H1 (cell line): ENCODE results near the gene ARID3B. TPM values are rescaled to one million over a fixed set of nuclear protein-coding genes. Genes with fewer than 3 reads are reported as not detected.

Experiments used
- CHD2 ChIP-seq: IDR thresholded peaks from 2 replicates; pipeline ENCODE4 v1.6.1; 2012; ENCODE audit warnings: low read length, improper control_type of control experiment
- CREB1 ChIP-seq: IDR thresholded peaks from 2 replicates; pipeline ENCODE4 v1.6.1; 2012; ENCODE audit warnings: inconsistent platforms
- CTBP2 ChIP-seq: IDR thresholded peaks from 2 replicates; pipeline ENCODE4 v1.7.0; 2011; ENCODE audit warnings: borderline replicate concordance, mild to moderate bottlenecking, moderate library complexity, mixed read lengths, low read length; ENCODE audit not compliant: insufficient read depth, insufficient read length
- EZH2 ChIP-seq: fragments of 200-600 bp; sonication (generic); IDR thresholded peaks from 2 replicates; pipeline ENCODE4 v1.7.1; 2012; ENCODE audit warnings: low read depth, mild to moderate bottlenecking, moderate library complexity, low read length, inconsistent platforms; ENCODE audit not compliant: severe bottlenecking
- FOSL1 ChIP-seq: IDR thresholded peaks from 2 replicates; pipeline ENCODE4 v1.6.1; 2011; ENCODE audit warnings: mild to moderate bottlenecking, low read depth, low read length, moderate library complexity; ENCODE audit not compliant: insufficient read depth
- JUN ChIP-seq: IDR thresholded peaks from 2 replicates; pipeline ENCODE4 v1.6.1; 2011; ENCODE audit warnings: low read depth, mild to moderate bottlenecking, improper control_type of control experiment, low read length
- JUND ChIP-seq: IDR thresholded peaks from 2 replicates; pipeline ENCODE4 v1.6.1; 2011; ENCODE audit warnings: mild to moderate bottlenecking, improper control_type of control experiment, low read length
- PHF8 ChIP-seq: fragments of 200-600 bp; sonication (generic); conservative IDR thresholded peaks from 2 replicates; pipeline ENCODE4 v1.7.1; 2012; ENCODE audit warnings: low read depth, mild to moderate bottlenecking, inconsistent platforms, low read length, moderate library complexity
- SAP30 ChIP-seq: fragments of 300-600 bp; sonication (generic); IDR thresholded peaks from 2 replicates; pipeline ENCODE4 v1.7.1; 2012; ENCODE audit warnings: low read length, moderate library complexity, mild to moderate bottlenecking, inconsistent platforms; ENCODE audit not compliant: insufficient read depth, insufficient replicate concordance
- TAF1 ChIP-seq: IDR thresholded peaks from 2 replicates; pipeline ENCODE4 v1.6.1; 2011; ENCODE audit warnings: mild to moderate bottlenecking, low read depth, low read length
- TEAD4 ChIP-seq: IDR thresholded peaks from 2 replicates; pipeline ENCODE4 v1.6.1; 2012; ENCODE audit warnings: low read depth, low read length, inconsistent platforms, mixed read lengths
- YY1 ChIP-seq: IDR thresholded peaks from 2 replicates; pipeline ENCODE4 v1.6.1; 2011; ENCODE audit warnings: low read depth, mild to moderate bottlenecking, low read length
- ZNF274 ChIP-seq: IDR thresholded peaks from 2 replicates; pipeline ENCODE4 v1.7.0; 2012; ENCODE audit warnings: low read length, borderline replicate concordance; ENCODE audit errors: extremely low read depth
- polyA plus RNA-seq, 7 experiments: library from polyadenylated mRNA; depleted of rRNA in 3 of 7; stranded (reverse) in 5 of 7; unstranded in 2 of 7; fragments of >200 nt in 5 of 7; fragments of 200-250 nt in 2 of 7; gene quantifications; 1 replicate in 5 of 7; 2 replicates in 1 of 7; 4 replicates in 1 of 7; pipeline versions ENCODE4 v1.2.1 to v1.2.3, GENCODE V29; 2011 to 2013; ENCODE audit warnings: missing spikeins in 2 of 7, mixed read lengths in 2 of 7
- total RNA-seq: library from RNA; stranded (reverse); fragmentation: NEBNext Ultra II Directional; extraction: Animal tissue kit (Norgen Biotek cat#: 25700); gene quantifications from 2 replicates; pipeline ENCODE4 v1.2.1, GENCODE V29; 2021
- TF ChIP-seq, protein P1 (sequence below): IDR thresholded peaks from 2 replicates; pipeline ENCODE4 v1.6.1; 2011; ENCODE audit warnings: low read depth, mild to moderate bottlenecking, low read length; ENCODE audit not compliant: insufficient read depth
- TF ChIP-seq, protein P2 (sequence below): IDR thresholded peaks from 2 replicates; pipeline ENCODE4 v1.6.1; 2012; ENCODE audit warnings: inconsistent platforms
- TF ChIP-seq, protein P3 (sequence below): IDR thresholded peaks from 2 replicates; pipeline ENCODE4 v1.6.1; 2012; ENCODE audit warnings: low read length, inconsistent platforms

The ARID3B gene
- total and polyA plus RNA-seq, 2 of the 8 experiments (the other 6 are each of a cell fraction or from before 2014, with no cell fraction given) = 81.0 to 115 TPM

DNA sequence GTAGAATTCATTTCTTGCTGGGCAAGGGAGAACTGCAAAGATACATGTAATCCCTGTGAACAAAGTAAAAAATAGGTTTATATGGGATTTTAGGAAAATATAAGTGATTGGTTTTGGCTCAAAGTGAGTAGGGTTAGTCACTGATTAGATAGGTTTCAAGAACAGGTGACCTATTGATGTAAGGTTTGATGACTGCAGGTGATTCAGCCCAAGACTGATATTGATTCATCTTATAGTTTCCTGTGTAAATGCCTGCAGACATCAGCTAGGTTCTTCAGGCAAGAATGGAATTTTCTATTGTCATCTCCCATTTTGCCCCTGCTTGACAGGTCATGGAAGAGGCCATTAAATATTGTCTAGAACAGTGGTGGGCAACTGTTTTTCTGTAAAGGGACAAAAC lies 23.9 kb upstream of the ARID3B start (continued):
- TF ChIP-seq JUN (no peak), YY1 (no peak), EZH2 (no peak), CTBP2 (no peak), TEAD4 (no peak), PHF8 (no peak), CREB1 (no peak), JUND (no peak), ZNF274 (no peak), SAP30 (no peak), TAF1 (no peak), FOSL1 (no peak), CHD2 (no peak)
- TF ChIP-seq, protein P1, sequence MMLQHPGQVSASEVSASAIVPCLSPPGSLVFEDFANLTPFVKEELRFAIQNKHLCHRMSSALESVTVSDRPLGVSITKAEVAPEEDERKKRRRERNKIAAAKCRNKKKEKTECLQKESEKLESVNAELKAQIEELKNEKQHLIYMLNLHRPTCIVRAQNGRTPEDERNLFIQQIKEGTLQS = no peak
- TF ChIP-seq, protein P2, sequence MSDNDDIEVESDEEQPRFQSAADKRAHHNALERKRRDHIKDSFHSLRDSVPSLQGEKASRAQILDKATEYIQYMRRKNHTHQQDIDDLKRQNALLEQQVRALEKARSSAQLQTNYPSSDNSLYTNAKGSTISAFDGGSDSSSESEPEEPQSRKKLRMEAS = no peak
- TF ChIP-seq, protein P3, sequence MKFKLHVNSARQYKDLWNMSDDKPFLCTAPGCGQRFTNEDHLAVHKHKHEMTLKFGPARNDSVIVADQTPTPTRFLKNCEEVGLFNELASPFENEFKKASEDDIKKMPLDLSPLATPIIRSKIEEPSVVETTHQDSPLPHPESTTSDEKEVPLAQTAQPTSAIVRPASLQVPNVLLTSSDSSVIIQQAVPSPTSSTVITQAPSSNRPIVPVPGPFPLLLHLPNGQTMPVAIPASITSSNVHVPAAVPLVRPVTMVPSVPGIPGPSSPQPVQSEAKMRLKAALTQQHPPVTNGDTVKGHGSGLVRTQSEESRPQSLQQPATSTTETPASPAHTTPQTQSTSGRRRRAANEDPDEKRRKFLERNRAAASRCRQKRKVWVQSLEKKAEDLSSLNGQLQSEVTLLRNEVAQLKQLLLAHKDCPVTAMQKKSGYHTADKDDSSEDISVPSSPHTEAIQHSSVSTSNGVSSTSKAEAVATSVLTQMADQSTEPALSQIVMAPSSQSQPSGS = no peak
